ENCODE data around the gene MATCAP1.

DNA sequence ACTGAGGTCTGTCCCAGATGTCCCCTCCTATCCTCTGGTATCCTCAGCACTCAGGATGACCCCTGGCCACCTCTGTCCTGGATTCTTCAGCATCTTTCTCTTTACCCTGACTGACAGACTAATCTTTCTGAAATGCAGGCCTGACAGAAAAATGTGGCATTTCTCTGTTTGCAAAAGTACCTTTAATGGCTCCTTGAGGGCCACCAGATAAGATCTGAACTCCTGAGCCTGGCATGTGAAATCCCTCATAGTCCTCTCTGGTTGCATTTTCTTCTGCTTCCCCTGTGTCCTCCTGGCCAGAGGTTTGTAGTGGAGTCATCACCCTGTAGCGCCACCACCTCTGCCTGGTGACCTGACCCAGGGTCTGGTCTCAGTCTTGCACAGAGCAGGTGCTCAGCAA, 13.1 kb upstream of the MATCAP1 start:
- TF ChIP-seq EZH2phosphoT487 (IDR thresholded peaks at IDR 0.05; ENCODE audit: insufficient read depth, low read depth) (no peak), EZH2 (IDR thresholded peaks at IDR 0.05; ENCODE audit: insufficient read depth, poor library complexity, severe bottlenecking) (no peak)

Data from GM23248 (cell line).